HG02852 (cell line): ENCODE measurements around the gene ADARB1.

ENCODE experiments used
- ATAC-seq: cut with Tn5 transposase; IDR thresholded peaks from one replicate; pipeline ENCODE4 v1.9.1; 2021; ENCODE audit warnings: mild to moderate bottlenecking, moderate library complexity; ENCODE audit not compliant: unreplicated experiment

The ADARB1 gene

GRCh38 chr21:45074818-45075595, 627 bp downstream of the ADARB1 start:
- peak; percentile 32 for ATAC-seq

DNA sequence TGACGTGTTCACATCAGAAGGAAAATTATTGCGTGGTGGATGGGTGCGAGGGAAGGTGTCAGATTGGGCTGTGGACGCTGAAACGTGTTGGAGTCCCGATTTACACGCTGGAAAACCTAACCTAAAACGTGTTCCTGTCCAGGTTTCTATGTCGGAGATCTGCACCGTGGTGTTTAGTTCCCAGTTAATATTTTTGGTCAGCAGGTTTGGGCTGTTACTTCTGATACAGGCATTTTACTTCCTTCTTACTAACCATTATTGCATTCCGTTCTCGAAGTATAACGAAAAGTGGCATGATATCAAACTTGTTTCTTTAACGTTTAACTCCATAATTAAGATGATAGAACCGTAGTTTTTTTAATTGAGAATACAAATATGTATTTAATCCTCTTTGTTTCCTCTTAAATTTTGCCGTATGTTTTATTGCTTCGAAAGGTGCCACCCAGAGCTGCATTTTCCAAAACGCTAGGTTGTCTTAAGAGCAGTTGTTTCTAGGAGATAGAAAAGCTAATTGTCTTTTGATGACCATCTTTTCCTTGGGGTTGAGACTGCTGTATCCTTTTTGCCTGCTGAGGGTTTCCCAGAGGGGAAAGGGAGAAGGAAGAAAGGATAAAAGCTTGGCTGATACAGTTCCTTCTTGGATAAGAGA, 1.3 kb downstream of the ADARB1 start:
- ATAC-seq = no peak

GRCh38 chr21:45076245-45076711, 1.9 kb downstream of the ADARB1 start:
- ATAC-seq = no peak

DNA sequence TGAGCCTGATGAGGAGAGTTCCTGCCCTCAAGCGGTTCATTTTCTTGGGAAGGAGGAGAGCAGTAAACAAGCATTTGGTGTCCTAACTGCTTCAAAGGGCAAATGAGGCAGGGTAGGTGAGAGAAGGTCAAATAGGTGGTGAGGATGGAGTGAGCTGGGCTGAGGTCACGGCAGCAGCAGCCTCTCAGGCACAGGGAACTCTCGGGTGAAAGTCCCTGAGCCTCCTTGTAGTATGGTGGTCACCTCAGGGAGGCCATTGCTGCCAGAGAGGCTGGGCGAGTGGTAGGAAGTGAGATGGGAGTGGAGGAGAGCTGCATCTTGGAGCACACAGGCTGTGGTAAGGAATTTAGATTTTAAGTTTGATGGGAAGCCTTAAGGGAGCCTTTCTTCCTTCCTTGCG, 4.0 kb downstream of the ADARB1 start:
- ATAC-seq = no peak

DNA sequence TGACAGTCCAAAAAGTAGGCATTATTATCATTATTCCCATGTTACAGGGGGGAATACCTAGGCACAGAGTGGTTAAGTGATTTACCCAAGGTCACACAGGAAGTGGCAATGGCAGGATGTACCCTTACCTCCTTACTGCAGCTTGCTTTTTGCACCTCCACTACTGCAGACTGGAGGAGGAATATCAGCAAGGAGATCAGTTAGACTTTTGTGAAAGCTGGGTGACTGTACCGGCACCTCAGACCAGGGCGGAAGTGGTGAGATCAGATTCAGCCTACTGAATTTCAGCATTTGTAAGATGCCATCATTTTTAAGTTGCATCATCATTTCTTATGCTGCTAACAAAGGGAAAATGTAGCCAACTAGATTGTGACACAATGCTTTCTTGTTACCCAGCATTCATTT, 4.5 kb downstream of the ADARB1 start:
- no peak for ATAC-seq

DNA sequence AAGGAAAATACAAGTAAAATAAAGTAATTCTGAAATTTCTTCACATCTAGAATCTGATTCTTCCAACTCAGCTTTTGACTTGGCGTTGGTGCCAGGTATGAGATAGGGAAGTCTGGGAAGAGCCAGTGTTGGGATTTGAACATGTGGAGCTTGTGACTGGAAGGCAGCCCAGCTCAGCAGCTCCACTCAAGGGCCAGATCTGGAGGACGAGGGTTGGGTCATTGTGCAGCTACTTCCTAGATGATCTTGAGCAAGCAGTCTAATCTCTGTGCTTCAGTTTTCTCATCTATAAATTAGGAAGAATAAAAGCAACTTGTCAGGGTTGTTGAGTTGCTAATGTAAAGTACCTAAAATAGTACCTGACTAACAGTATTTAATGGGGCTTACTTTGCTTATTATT, 5.0 kb downstream of the ADARB1 start:
- no peak for ATAC-seq

DNA sequence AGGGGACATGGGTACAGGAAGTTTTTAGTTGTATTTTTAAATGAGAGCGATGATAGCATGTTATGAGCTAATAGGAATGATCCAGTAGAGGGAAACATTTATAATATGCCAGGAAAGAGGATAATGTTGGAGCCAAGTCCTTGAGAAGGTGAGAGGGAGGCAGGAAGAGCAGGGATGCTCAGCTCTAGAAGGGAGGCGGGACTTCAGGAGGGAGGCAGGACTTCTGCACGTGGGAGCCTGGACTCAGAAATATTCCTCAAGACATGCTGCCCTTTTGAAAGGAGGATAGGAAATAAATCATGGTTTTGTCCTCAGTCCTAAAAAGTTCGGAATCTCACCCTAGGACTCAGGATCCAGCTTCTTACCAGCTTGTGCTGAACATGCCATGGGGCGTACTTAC, 5.9 kb downstream of the ADARB1 start:
- ATAC-seq = no peak

- ATAC-seq = no peak
Observed at GRCh38 chr21:45080639-45081414, 6.4 kb downstream of the ADARB1 start.

DNA sequence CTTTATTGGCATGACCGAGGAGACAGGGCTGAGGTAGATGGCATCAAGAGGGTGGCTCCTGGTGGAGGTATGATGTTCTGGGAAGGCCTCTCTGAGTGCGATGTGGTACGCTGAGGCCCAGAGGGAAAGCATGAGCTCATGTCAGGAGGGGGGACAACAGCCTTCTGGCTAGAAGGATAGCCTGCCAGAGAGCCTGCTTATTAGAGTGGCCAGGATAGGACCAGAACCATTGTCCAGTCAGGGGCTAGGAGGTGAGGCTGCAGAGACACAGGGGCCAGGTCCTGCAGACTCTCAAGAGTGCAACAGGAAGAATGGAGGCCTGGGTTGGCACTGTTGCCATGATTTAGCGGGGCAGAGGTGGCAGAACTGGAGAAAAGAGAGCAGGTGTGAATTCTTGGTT, 7.3 kb downstream of the ADARB1 start:
- ATAC-seq = no peak

- no peak for ATAC-seq
Observed at GRCh38 chr21:45082736-45083135, 8.4 kb downstream of the ADARB1 start.

DNA sequence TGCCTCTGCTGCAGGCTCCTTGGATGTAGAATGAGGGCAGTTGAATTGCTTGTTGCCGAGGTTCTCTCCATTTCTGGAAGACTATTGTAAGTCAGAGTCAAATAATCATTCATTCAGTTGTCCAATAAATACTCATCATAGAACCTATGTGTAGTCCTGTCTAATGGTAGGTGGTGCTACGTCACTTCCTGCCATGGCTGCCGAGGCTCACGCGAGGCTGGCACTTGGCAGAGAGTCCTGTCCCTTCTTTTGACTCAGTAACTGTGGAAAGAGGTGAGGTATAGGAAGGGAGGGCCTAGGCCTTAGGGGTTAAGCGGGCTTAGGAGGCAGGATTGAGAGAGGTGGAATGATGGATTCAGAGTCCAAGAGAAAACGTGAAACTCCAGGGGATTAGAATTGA, 9.7 kb downstream of the ADARB1 start:
- ATAC-seq = no peak

- ATAC-seq = no peak
Observed at GRCh38 chr21:45084881-45085536, 10.6 kb downstream of the ADARB1 start.

- no peak for ATAC-seq
Observed at GRCh38 chr21:45085700-45086099, 11.3 kb downstream of the ADARB1 start.

DNA sequence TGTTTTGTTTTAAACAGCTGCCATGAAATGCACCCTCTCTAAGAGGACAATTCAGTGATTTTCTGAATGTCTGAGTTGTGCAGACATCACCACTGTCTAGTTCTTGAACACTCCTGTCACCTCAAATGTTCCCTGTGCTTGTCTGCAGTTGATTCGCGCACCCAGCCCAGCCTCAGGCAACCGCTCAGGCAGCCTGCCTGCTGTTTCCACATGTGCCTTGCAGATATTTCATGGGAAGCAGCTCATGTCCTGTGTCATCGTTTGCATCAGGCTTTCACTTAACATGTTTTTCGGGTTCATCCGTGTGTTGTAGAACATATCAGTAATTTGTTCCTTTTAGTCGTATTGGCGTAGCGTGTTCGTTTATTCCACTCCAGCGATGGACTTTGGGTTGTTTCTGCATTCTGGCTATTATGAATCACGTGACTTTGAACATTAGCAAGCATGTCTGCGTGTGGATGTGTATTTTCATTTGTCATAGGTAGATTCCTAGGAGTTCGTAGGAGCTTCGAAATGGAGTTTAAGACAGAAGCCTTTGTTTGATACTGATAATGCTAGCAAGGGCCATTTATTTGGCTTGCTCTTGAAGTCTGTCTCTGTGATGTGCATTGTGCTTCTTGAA, 12.1 kb downstream of the ADARB1 start:
- ATAC-seq = no peak

DNA sequence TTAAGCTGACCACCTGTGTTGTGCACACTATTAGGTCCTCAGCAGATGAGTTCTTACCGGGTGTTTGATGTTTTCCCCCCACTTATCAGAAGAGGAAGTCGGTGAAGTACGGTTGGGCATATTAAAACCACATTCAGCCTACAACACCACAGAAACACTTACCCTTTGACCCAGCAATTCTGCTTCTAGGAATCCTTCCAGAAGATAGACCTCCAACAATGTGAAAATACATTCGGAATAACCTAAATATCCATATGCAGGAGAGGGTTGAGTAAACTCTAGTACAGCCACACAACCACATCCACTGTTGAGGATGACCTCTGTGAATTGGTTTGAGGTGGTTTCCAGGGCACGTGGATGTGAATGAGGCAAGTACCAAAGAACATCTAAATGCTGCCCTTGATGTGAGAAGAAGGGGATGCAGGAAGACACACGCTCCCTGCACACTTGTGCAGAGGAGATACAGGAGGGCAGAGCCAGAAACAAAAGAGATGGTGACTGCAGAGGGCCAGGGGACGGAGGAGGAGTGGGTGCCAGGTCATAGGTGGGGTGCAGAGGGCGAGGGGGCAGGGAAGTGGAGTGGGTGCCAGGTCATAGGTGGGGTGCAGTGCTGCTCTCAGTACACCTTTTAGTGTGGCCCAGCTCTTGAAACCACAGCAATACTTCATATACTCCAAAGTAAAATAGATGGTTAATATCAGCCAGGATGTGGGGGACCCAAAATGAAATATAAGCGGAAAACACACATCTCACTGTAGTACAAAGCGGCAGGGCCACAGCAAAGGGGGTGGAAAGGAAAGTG, 12.8 kb downstream of the ADARB1 start:
- ATAC-seq = no peak

DNA sequence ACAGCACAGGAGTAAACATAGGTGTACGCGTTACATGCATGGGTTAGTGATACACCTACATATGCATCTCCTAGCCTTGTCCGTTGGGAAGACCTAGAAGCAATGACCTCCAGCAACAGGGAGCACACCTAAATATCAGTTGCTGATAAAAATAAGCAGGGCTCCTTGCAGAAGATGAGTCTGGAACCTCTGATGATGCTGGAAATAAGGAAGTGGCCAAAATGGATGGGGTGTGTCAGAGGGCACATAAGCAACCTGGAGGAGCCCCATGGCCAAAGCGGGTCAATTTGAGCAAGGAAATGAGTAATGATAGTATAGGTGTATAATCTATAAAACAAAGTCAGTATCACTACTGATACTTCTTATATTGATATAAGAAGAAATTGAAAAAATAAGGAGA, 13.7 kb downstream of the ADARB1 start:
- no peak for ATAC-seq

- ATAC-seq = no peak
Observed at GRCh38 chr21:45088729-45089128, 14.3 kb downstream of the ADARB1 start.

- ATAC-seq = no peak
Observed at GRCh38 chr21:45089964-45090363, 15.6 kb downstream of the ADARB1 start.

DNA sequence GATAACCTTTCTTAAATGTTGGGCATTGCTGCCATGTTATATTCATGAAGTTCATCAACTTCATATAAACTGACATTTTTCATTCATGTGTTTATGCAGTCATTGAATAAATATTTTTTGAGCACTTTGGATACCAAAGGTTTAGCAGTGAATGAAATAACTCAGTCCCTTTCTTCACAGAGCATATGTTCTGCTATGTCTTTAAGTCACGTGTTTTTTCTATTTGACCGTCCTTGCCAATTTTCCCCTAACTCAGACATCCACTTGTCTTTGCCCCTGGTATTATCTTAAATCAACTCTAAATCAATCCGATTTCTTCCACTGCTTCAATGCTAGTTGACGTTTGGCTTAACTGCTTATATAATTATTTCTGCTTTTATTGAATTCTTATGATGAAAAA, 16.6 kb downstream of the ADARB1 start:
- ATAC-seq = no peak
